B cell (primary cell): ENCODE results near the gene CDC37L1. TPM values are rescaled to one million over a fixed set of nuclear protein-coding genes. Genes with fewer than 3 reads are reported as not detected.
A peak's percentile ranks its signal among the peaks of the same experiment; 100 is the strongest.

ENCODE experiments used
- ATAC-seq: fragments of 200-7000 bp; cut with Tn5 transposase; one replicate; pipeline ENCODE4 v1.10.0; 2021; ENCODE audit warnings: low read depth, mild to moderate bottlenecking, moderate number of reproducible peaks, moderate library complexity
- CTCF ChIA-PET: fragments of 350-600 bp; sonication (Branson Sonifier 250); formaldehyde crosslinking; loops from one replicate; lab custom pipeline; 2021; ENCODE audit warnings: antibody characterized with exemption, inconsistent platforms; lab: Charles Lee
- POLR2A ChIA-PET: fragments of 350-600 bp; sonication (Branson Sonifier 250); formaldehyde crosslinking; loops from one replicate; lab custom pipeline; 2021; ENCODE audit warnings: antibody characterized with exemption; lab: Charles Lee
- DNase-seq: peaks from one replicate; pipeline ENCODE4 v3.0.0; 2013
- H2AFZ ChIP-seq: 2 replicates; pipeline ENCODE4 v1.6.1; 2012; ENCODE audit warnings: mild to moderate bottlenecking, low read depth, low read length; ENCODE audit not compliant: insufficient read depth, poor library complexity, severe bottlenecking
- H3K27ac ChIP-seq, 2 donors: 1 replicate in 1 of 2; 2 replicates in 1 of 2; pipeline ENCODE4 v1.5.1; 2012 to 2013; ENCODE audit warnings: low read length in 2 of 2, mild to moderate bottlenecking in 2 of 2, moderate library complexity in 1 of 2
- H3K27me3 ChIP-seq, 4 experiments: fragments of 200-600 bp in 1 of 4; sonication (generic) in 1 of 4; replicated peaks in 1 of 4; 1 replicate in 2 of 4; 2 replicates in 2 of 4; pipeline versions ENCODE4 v1.6.1 to v1.7.0; 2013 to 2016; ENCODE audit warnings: low read length in 3 of 4, mild to moderate bottlenecking in 2 of 4, mixed read lengths in 1 of 4, moderate library complexity in 1 of 4; ENCODE audit not compliant: insufficient read depth in 4 of 4, control insufficient read depth in 3 of 4; ENCODE audit errors: control extremely low read depth in 1 of 4
- H3K36me3 ChIP-seq, 2 experiments: replicated peaks in 1 of 2; 1 replicate in 1 of 2; 2 replicates in 1 of 2; pipeline versions ENCODE4 v1.6.1 to v1.7.1; 2013; ENCODE audit warnings: low read length in 1 of 2; ENCODE audit not compliant: insufficient read depth in 2 of 2, control insufficient read depth in 1 of 2; ENCODE audit errors: control extremely low read depth in 1 of 2, extremely low read depth in 1 of 2
- H3K4me1 ChIP-seq, 2 donors: fragments of 200-600 bp in 1 of 2; sonication (generic) in 1 of 2; 1 replicate in 1 of 2; 2 replicates in 1 of 2; pipeline versions ENCODE4 v1.5.1 to v1.6.1; 2013 to 2017; ENCODE audit warnings: low read length in 2 of 2; ENCODE audit not compliant: control insufficient read depth in 2 of 2, insufficient read depth in 2 of 2
- H3K4me2 ChIP-seq: replicated peaks from 2 replicates; pipeline ENCODE3; 2012; ENCODE audit warnings: mild to moderate bottlenecking, low read depth, low read length; ENCODE audit not compliant: poor library complexity, severe bottlenecking
- H3K4me3 ChIP-seq, 5 experiments: fragments of 200-600 bp in 1 of 5; sonication (generic) in 1 of 5; 1 replicate in 3 of 5; 2 replicates in 2 of 5; pipeline versions ENCODE4 v1.5.1 to v1.7.0; 2011 to 2016; ENCODE audit warnings: low read length in 4 of 5, mild to moderate bottlenecking in 4 of 5, low read depth in 2 of 5, control low read depth in 1 of 5, moderate library complexity in 1 of 5; ENCODE audit not compliant: insufficient read depth in 1 of 5; ENCODE audit errors: control extremely low read depth in 1 of 5, extremely low read depth in 1 of 5
- H3K79me2 ChIP-seq: fragments of 200-600 bp; sonication (generic); one replicate; pipeline ENCODE4 v1.6.0; 2016; ENCODE audit warnings: low read length; ENCODE audit not compliant: control insufficient read depth, insufficient read depth
- H3K9ac ChIP-seq: fragments of 200-600 bp; sonication (generic); 2 replicates; pipeline ENCODE4 v1.6.1; 2017; ENCODE audit warnings: mild to moderate bottlenecking, low read length, moderate library complexity
- H3K9me3 ChIP-seq, 3 donors: one replicate each; pipeline versions ENCODE4 v1.6.1 to v1.7.1; 2013; ENCODE audit warnings: low read length in 2 of 3; ENCODE audit not compliant: control insufficient read depth in 2 of 3, insufficient read depth in 1 of 3; ENCODE audit errors: control extremely low read depth in 1 of 3
- H4K20me1 ChIP-seq: 2 replicates; pipeline ENCODE4 v1.6.0; 2012; ENCODE audit warnings: mild to moderate bottlenecking, low read length; ENCODE audit not compliant: insufficient read depth, control insufficient read depth, poor library complexity, severe bottlenecking
- H3K27ac Mint-ChIP-seq: one replicate; pipeline ENCODE4 v1.8.0; 2021; ENCODE audit warnings: mixed read lengths
- H3K27me3 Mint-ChIP-seq: one replicate; pipeline ENCODE4 v1.8.0; 2021; ENCODE audit warnings: mixed read lengths
- H3K4me1 Mint-ChIP-seq: one replicate; pipeline ENCODE4 v1.8.0; 2021; ENCODE audit warnings: mixed read lengths
- H3K4me3 Mint-ChIP-seq: one replicate; pipeline ENCODE4 v1.8.0; 2021; ENCODE audit warnings: mixed read lengths
- H3K9me3 Mint-ChIP-seq: one replicate; pipeline ENCODE4 v1.8.0; 2022; ENCODE audit warnings: mixed read lengths; ENCODE audit not compliant: insufficient read depth
- EZH2 ChIP-seq: IDR thresholded peaks from 2 replicates; pipeline ENCODE4 v1.6.1; 2012; ENCODE audit warnings: borderline replicate concordance, low read depth, mild to moderate bottlenecking, moderate library complexity, low read length; ENCODE audit not compliant: insufficient read depth, poor library complexity, severe bottlenecking
- WGBS: methylation state at CpG from one replicate; pipeline ENCODE4 v1.1.5; 2013; ENCODE audit warnings: missing lambda C conversion rate; ENCODE audit not compliant: insufficient coverage; 5-methylcytosine and 5-hydroxymethylcytosine counted together
- intact Hi-C: fragments of 100-400 bp; cut with micrococcal nuclease; formaldehyde crosslinking; loops from one replicate; pipeline ENCODE4 v1.10.0; 2022
- polyA plus RNA-seq: library from polyadenylated mRNA; depleted of rRNA; stranded (reverse); fragments of >200 nt; gene quantifications from 2 replicates; pipeline ENCODE4 v1.2.3, GENCODE V29; 2012
- total RNA-seq, 2 donors: library from RNA; stranded (reverse); fragments of 120-200 nt in 1 of 2; gene quantifications; 1 replicate in 1 of 2; 2 replicates in 1 of 2; pipeline versions ENCODE4 v1.2.3 to v1.2.4, GENCODE V29; 2013 to 2022
- TF ChIP-seq, protein P1 (sequence below): fragments of 200-600 bp; IDR thresholded peaks from one replicate; pipeline ENCODE4 v1.8.0; 2022; ENCODE audit warnings: antibody characterized with exemption, mild to moderate bottlenecking

The CDC37L1 gene
- total and polyA plus RNA-seq, 2 donors (not counting 1 experiment from before 2014, with no cell fraction given), result 3.0 to 16.0 TPM

DNA sequence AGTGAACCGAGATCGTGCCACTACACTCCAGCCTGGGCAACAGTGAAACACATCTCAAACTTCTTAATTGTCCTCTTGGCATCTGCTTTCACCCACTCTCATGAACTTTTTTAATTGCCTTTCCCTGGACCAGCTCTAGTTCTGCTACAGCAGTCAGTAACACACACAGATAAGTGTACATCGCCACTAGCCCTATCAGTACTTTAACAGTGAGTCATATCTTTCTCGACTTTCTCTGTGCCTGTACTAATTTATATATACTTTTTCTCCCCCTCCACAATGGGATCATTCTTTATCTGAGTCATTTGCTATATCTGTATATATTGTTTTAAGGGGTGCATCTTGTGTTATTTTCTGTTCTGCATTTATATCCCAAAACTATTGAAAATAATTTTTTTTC is 6.7 kb downstream of the CDC37L1 start:
- H4K20me1 ChIP-seq, result peaks cover 4% of the 10 kb centered on the region
- POLR2A ChIA-PET, result no interaction called here
- Mint-ChIP-seq H3K27me3 (no peaks in the 10 kb centered on the region), H3K9me3 (no peaks in the 10 kb centered on the region), H3K4me3 (no peak overlapping the region), H3K27ac (peak overlapping the region; percentile 27), H3K4me1 (peaks cover 15% of the 10 kb centered on the region)
- intact Hi-C loops, result no loop called here
- H2AFZ ChIP-seq, result no peak overlapping the region
- 80% methylated on average over 3 of the region's 4 CpGs for WGBS
- H3K27me3 ChIP-seq, result no peaks in the 10 kb centered on the region
- peaks cover 12 to 33% of the 10 kb centered on the region in 2 experiments for H3K36me3 ChIP-seq
- CTCF ChIA-PET, result no interaction called here
- no peaks in the 10 kb centered on the region for H3K9me3 ChIP-seq
- TF ChIP-seq, protein P1, sequence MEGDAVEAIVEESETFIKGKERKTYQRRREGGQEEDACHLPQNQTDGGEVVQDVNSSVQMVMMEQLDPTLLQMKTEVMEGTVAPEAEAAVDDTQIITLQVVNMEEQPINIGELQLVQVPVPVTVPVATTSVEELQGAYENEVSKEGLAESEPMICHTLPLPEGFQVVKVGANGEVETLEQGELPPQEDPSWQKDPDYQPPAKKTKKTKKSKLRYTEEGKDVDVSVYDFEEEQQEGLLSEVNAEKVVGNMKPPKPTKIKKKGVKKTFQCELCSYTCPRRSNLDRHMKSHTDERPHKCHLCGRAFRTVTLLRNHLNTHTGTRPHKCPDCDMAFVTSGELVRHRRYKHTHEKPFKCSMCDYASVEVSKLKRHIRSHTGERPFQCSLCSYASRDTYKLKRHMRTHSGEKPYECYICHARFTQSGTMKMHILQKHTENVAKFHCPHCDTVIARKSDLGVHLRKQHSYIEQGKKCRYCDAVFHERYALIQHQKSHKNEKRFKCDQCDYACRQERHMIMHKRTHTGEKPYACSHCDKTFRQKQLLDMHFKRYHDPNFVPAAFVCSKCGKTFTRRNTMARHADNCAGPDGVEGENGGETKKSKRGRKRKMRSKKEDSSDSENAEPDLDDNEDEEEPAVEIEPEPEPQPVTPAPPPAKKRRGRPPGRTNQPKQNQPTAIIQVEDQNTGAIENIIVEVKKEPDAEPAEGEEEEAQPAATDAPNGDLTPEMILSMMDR, result no peak
- no peak for TF ChIP-seq EZH2
- no peak overlapping the region for H3K9ac ChIP-seq
- H3K27ac ChIP-seq, result no peak overlapping the region
- ATAC-seq (no peak), DNase-seq (no peak)
- peaks cover 3% of the 10 kb centered on the region in 2 donors for H3K4me1 ChIP-seq
- peaks cover 30% of the 10 kb centered on the region for H3K79me2 ChIP-seq
- no peak overlapping the region for H3K4me3 ChIP-seq
- no peak overlapping the region for H3K4me2 ChIP-seq

DNA sequence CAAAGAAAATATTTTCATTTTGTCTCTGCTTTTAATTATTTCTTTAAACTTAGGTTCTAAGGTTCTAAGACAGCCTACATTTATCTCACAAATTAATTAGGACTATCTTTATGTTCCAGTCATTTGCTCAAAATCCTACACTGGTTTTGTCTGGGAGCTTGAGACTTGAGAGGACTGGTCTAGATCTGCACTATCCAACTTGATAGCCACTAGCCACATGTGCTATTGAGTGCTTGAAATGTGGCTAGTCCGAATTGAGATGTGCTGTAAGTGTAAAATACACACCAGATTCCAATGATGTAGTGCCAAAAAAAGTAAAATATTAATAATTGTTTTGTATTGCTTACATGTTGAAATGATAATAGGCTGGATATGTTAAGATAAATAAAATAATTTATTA is 7.2 kb downstream of the CDC37L1 start:
- H3K9ac ChIP-seq, result no peak overlapping the region
- ATAC-seq (no peak), DNase-seq (no peak)
- ChIA-PET POLR2A (no interaction called here), CTCF (no interaction called here)
- Mint-ChIP-seq H3K4me3 (no peak overlapping the region), H3K9me3 (no peaks in the 10 kb centered on the region), H3K27me3 (no peaks in the 10 kb centered on the region), H3K27ac (no peak overlapping the region), H3K4me1 (peaks cover 15% of the 10 kb centered on the region)
- H3K4me2 ChIP-seq, result no peak overlapping the region
- WGBS, result no CpG with 5 or more reads among the region's 1 CpG
- no peaks in the 10 kb centered on the region for H3K27me3 ChIP-seq
- H3K79me2 ChIP-seq, result peaks cover 26% of the 10 kb centered on the region
- H3K36me3 ChIP-seq, result peaks cover 12 to 38% of the 10 kb centered on the region in 2 experiments
- no peak for TF ChIP-seq EZH2
- TF ChIP-seq, protein P1, result no peak
- intact Hi-C loops, result no loop called here
- no peak overlapping the region for H3K27ac ChIP-seq
- no peaks in the 10 kb centered on the region for H3K4me1 ChIP-seq
- H4K20me1 ChIP-seq, result peaks cover 8% of the 10 kb centered on the region
- no peaks in the 10 kb centered on the region for H3K9me3 ChIP-seq
- no peak overlapping the region for H3K4me3 ChIP-seq
- no peak overlapping the region for H2AFZ ChIP-seq
